ENCODE measurements around the gene KANK4. TPM values are rescaled to one million over a fixed set of nuclear protein-coding genes. Genes with fewer than 3 reads are reported as not detected.

The KANK4 gene
- polyA plus RNA-seq, 1 experiment: not detected

DNA sequence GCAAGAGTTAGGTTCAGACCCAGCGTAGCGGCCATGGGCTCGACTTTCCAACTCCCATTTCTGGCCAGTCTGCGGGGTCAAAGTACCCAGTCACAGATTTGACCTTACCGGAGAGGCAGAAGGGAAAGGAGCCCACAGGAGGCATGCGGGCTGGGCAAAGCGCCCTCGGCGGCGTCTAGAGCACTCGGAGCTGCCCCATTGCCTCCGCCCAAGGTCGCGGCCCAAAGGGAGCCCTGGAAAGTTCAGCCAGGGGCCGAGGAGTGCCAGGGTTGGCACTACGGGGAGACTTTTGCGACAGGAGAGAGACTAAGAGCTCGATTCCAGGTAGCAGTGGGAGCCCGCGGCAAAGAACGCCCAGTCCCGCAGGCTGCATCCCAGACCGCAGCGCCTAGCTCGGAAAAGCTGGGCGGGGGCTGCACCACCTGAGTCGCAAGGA lies 896 bp downstream of the KANK4 start:
- Histone ChIP-seq H3K27ac (ENCODE audit: low read depth, low read length) (no peak overlapping the region), H3K9me3 (ENCODE audit: control insufficient read depth, insufficient read depth, low read length) (no peaks in the 10 kb centered on the region; the same call in 1 of the 2 replicates), H3K4me3 (ENCODE audit: low read depth, low read length) (no peak overlapping the region), H3K27me3 (ENCODE audit: control insufficient read depth, insufficient read depth, low read length) (peaks cover 27% of the 10 kb centered on the region)
- TF ChIP-seq, protein P1, sequence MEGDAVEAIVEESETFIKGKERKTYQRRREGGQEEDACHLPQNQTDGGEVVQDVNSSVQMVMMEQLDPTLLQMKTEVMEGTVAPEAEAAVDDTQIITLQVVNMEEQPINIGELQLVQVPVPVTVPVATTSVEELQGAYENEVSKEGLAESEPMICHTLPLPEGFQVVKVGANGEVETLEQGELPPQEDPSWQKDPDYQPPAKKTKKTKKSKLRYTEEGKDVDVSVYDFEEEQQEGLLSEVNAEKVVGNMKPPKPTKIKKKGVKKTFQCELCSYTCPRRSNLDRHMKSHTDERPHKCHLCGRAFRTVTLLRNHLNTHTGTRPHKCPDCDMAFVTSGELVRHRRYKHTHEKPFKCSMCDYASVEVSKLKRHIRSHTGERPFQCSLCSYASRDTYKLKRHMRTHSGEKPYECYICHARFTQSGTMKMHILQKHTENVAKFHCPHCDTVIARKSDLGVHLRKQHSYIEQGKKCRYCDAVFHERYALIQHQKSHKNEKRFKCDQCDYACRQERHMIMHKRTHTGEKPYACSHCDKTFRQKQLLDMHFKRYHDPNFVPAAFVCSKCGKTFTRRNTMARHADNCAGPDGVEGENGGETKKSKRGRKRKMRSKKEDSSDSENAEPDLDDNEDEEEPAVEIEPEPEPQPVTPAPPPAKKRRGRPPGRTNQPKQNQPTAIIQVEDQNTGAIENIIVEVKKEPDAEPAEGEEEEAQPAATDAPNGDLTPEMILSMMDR (IDR thresholded peaks at IDR 0.05; ENCODE audit: low read depth, low read length): no peak
- ChIA-PET POLR2A (no interaction called here), CTCF (no interaction called here)
- no peak for DNase-seq (ENCODE audit: low read depth, low spot score)

DNA sequence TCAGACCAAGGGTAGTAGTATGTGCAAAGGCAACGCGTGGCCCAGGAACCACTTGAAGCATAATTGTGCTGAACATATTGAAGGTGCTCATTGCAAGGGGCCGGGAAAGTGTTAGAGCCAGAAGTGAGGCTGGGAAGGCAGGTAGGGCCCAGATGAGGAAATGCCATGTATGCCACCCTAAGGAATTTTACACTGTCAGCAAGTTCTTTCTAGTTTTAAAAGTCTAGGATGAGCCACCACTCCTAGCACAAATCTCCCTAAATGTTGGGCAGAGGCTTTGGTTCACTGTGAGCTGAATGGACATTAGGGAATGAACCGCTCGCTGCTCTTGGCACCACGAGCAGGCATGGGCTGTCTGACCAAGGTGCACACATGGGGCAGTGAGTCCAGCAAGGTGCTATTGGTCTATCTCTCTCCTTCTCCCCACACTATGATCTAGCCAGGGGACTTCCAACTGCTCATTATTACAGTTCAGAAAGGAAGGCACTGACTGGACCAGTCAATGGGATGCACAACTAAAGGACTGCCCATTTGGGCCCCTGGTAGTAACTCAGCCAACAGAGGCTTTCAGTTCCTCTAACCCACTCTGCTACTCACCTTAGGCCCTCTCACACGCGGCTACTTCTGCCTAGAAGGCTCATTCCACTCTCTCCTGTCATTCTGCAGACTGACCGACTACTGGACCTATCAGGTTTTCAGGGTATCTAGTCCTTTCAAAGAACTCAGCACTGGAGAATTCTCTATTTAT lies 2.0 kb downstream of the KANK4 start:
- H3K27ac ChIP-seq (ENCODE audit: low read depth, low read length): no peak overlapping the region
- ChIA-PET POLR2A (no interaction called here), CTCF (no interaction called here)
- no peaks in the 10 kb centered on the region; the same call in 1 of the 2 replicates for H3K9me3 ChIP-seq (ENCODE audit: control insufficient read depth, insufficient read depth, low read length)
- TF ChIP-seq, protein P1 (IDR thresholded peaks at IDR 0.05; ENCODE audit: low read depth, low read length): no peak
- no peak for DNase-seq (ENCODE audit: low read depth, low spot score)
- H3K4me3 ChIP-seq (ENCODE audit: low read depth, low read length): no peak overlapping the region
- peaks cover 27% of the 10 kb centered on the region for H3K27me3 ChIP-seq (ENCODE audit: control insufficient read depth, insufficient read depth, low read length)

DNA sequence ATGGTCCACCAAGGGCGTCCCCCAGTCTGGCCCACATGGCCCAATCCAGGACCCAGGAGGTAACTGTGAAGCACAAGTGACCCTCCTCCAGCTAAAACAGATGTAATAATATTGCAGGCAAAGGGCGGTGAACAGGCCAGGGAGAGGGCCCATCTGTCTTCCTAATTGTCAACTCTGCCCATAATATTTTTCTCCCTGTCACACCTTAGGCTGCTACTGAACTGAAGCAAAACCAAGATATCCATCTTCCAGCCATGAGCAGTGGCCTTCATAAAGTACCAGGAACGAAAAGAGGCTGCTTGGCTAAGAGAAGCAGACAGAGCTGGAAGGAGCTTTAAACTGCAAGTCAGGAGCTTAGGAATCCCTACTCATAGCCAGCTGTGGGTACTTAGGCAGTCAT lies 3.1 kb downstream of the KANK4 start:
- ChIA-PET POLR2A (no interaction called here), CTCF (no interaction called here)
- DNase-seq (ENCODE audit: low read depth, low spot score): no peak
- H3K27me3 ChIP-seq (ENCODE audit: control insufficient read depth, insufficient read depth, low read length): peaks cover 27% of the 10 kb centered on the region
- TF ChIP-seq, protein P1 (IDR thresholded peaks at IDR 0.05; ENCODE audit: low read depth, low read length): no peak
- H3K27ac ChIP-seq (ENCODE audit: low read depth, low read length): no peak overlapping the region
- H3K4me3 ChIP-seq (ENCODE audit: low read depth, low read length): no peak overlapping the region
- H3K9me3 ChIP-seq (ENCODE audit: control insufficient read depth, insufficient read depth, low read length): no peaks in the 10 kb centered on the region; the same call in 1 of the 2 replicates

DNA sequence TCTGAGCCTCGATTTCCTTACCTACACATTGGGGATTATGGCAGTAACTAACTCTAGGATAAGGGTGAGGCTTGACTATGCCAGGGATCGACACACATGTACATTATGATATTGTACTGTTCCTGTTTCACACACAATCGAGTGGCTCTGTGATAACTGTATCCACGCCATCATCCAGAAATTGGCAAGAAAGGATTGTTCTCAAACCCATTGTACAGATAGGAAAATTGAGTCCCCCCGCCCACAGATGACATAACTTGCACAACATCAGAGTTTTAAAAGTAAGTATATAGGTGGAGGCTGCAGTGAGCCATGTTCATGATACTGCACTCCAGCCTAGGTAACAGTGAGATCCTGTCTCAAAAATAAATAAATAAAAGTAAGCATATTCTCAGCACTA lies 3.8 kb downstream of the KANK4 start:
- H3K9me3 ChIP-seq (ENCODE audit: control insufficient read depth, insufficient read depth, low read length): no peaks in the 10 kb centered on the region; the same call in 1 of the 2 replicates
- no peak for DNase-seq (ENCODE audit: low read depth, low spot score)
- no peak overlapping the region for H3K4me3 ChIP-seq (ENCODE audit: low read depth, low read length)
- TF ChIP-seq, protein P1 (IDR thresholded peaks at IDR 0.05; ENCODE audit: low read depth, low read length): no peak
- peaks cover 27% of the 10 kb centered on the region for H3K27me3 ChIP-seq (ENCODE audit: control insufficient read depth, insufficient read depth, low read length)
- POLR2A ChIA-PET: no interaction called here
- CTCF ChIA-PET: interaction anchor here (0.6 kb wide), 1 partner anchor 8 kb away, joined by 3 read pairs; no protein-coding TSS in a partner anchor
- no peak overlapping the region for H3K27ac ChIP-seq (ENCODE audit: low read depth, low read length)
